HG03342 (cell line): ENCODE data around the gene MPZL2.

Source experiments
- ATAC-seq: cut with Tn5 transposase; IDR thresholded peaks from one replicate; pipeline ENCODE4 v1.9.1; 2021; ENCODE audit warnings: mild to moderate bottlenecking, moderate library complexity; ENCODE audit not compliant: unreplicated experiment

Gene MPZL2

DNA sequence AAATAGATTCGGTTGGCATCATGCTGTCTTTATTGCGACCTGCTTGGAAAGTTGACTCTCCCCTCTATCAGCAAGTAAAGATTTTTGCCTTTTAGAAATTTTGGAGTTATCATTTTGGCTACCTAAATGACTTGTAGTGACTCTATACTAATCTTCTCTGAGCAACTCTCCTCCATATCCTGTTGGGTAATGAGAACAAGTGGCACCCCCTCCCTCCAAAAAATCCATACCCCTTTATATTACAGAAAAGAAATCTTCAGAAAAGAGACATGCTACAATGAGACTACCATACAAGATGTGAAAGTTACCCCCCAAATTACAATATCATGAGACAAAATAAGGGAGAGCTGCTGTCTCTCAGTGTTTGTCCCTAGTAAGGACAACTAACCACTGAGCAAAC lies 40.5 kb downstream of the MPZL2 start:
- ATAC-seq: no peak

DNA sequence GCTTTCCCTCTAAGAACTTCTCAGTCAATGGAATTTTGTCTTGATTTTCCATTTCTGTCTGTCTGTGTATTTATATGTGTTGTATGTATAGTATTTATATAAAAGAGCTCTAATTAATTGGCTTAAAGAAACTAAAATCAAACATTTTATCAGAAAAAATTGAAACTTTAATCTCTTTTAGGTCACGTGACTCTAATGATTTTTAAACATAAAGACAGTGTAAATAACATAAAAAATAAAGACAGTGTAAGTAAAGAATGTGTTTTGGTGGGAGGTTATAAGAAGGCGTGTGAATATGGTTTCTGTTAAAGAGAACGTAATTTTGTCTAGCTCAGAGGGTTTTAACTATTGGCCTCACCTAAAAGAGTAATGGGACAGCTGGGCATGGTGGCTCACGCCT lies 41.7 kb downstream of the MPZL2 start:
- ATAC-seq: no peak

DNA sequence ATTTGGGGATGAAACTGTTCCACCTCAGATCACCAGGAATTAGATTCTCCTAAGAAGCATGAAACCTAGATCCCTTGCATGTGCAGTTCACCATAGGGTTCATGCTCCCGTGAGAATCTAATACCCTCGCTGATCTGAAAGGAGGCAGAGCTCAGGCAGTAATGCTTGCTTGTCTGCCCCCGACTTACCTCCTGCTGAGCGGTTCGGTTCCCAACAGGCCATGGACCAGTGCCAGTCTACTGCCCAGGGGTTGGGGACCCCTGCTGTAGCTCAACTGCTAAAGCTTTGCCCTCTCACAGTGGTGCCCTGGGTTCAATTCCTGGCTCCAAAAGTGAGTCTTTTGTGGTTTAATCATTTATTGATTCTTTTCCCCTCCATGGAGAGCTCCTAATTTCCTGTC lies 42.7 kb downstream of the MPZL2 start:
- no peak for ATAC-seq

DNA sequence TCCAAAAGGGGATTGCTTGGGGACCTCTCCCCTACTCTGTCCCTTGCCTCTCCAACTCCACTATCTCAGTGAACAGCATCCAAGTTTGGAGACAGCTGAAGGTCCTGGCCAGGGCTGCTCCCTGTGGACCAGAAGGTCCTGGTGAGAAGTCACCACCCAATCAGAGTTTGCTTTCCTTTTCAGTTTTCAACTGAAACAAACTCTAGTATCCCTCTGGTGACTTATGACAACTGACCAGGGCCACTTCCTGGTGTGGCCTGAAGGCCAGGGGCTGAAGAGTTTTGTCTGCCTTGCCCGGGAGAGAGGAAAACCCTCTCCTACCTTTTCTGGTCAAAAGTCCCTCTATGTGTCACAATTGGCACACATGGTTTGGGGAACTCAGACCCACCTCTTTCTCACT lies 44.4 kb downstream of the MPZL2 start:
- ATAC-seq: no peak

DNA sequence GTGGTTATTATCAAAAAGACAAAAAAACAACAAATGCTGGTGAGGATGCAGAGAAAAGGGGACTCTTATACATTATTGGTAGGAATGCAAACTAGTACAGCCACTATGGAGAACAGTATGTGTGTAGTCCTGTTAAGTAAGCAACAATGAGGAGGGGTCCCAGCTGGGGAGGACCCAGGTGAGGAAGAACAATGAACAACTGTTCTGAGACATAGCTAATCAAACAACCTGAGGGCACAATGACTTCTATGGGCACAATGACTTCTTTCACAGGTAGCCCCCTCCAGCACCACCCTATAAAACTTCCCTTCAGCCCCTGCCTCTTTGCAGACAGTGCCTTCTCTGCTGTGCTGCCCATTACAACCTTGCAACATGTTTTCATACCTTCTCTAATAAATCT lies 44.9 kb downstream of the MPZL2 start:
- no peak for ATAC-seq

DNA sequence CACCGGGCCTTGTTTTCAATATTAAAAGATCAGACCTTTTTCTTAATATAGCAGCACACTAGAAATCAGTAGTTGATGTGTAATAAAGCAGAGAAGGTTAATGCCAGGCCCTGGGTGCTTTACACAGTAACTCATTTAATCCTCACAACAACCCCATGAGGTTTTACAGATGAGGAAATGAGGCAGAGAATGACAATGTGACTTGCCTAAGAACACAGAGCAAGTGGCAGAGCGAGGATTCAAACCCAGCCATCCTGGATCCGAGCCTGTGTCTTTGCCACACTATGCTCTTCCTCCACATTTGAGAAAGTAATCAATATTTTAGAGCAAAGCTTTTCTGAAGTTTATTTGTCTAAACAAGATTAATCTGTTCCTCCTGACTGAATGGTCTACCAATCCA lies 46.5 kb downstream of the MPZL2 start:
- ATAC-seq: no peak

DNA sequence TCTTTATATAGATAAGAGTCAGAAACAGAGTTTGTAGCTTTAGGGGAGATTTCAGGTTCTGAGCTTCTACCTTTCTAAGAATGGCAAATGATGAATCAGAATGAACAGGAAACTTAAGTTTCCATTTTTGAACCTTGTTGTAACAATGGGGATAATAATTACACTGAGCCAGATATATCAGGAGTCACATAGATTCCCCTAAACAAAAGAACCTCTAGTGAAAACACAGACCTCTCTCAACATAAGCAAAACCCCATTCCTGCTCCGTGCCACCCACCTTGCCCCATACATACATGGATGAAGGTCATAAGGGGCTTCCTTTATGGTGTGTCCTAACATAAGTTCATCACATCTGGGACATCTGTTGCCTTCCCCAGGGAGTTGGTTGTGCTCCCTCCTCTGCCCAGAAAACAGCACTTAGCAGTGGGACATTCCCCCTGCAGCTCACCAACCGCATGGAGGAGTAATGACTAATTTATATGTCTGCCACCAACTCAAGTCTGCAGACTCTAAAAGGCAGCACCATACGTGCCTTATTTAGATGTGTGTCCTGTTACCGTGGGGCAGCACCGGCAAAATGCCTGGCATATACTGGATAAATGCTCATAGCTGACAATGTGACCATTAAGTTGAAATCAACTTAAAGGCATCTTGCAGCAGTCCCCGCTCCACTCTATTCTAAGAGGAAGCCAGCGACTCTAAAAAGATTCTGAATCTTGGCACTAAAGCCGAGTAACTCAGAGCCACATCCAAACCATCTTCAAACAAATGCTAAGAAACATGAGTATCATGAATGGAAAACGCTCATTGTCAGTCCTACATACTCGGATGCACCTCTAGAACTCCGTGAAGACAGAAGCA lies 47.2 kb downstream of the MPZL2 start:
- ATAC-seq: peak; percentile 42

DNA sequence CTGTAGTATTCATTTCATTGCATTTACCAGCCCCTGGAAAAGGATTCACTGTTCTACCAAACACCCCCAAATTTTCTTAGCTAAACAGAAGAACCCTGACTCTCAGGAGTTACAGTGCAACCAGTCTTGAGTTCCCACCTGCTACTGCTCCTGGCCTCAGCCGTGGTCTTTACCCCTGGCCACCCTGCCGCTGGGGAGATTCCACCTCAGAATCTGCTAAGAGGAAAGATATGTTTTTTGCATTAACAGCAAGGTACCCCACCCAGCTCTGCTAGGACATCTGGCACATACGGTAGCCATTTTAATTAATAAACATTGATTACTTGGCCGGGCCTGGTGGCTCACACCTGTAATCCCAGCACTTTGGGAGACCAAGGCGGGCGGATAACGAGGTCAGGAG lies 48.3 kb downstream of the MPZL2 start:
- no peak for ATAC-seq

DNA sequence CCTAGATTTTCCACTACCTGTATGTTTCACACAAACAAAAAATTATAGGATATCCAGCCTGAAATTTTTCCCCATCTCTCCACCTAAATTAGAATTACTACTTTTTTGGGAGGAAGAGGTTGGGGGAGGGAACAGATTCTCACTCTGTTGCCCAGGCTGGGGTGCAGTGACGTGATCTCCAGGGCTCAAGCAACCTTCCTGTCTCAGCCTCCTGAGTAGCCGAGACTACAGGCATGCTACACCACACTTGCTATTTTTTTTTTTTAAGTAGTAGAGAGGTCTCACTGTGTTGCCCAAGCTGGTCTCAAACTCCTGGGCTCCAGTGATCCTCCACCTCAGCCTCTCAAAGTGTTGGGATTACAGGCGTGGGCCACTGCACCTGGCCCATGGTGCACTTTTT lies 48.8 kb downstream of the MPZL2 start:
- no peak for ATAC-seq

DNA sequence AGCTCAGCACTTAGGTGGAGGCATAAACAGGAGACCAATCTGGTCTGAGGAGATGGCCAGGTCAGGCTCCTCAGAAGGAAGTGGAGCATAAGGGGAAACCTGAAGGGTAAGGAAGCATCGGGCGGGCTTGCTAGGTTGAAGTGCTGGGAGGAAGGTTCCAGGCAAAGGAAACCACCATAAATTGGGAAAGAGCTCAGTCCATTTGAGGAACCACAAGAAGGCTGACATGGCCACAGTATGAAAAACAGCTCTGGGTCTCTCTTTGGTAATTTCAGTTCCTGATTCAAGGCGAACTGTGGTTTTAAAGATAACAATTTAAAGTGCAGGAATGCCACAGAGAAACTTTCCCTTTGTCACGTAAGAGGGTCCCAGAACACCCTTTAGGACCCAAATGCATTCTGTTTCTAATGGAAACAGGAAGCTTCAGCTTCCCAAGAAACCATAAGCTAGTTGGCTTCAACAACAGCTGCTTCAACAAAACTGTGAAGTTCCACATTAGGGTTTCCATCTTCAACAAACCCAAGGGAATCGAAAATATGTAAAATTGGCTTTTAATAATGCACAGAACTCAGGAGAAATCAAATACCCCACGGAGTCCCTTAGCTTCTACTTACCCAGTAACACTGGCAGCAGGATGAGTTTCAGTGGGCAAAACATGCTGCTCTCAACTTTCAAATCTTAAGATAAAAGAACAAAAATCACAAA lies 49.7 kb downstream of the MPZL2 start:
- ATAC-seq: no peak

DNA sequence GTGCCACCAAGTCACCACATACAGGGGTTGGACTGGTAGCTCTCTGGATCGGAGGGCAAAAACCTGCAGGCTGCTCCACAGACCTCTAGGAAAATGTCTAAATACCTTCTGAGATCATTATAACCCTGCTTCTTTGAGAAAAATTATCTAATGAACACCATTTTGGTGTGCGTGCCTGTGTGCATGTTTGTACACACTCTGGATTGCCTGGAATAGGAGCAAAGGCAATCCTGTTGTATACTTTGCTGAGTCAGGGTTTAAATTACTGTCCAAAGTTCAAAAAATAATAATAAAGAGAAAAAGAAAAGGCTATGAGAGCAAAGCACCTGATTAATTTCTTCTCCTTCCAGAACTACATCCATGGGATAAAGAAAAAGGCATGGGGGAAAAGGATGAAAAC lies 50.3 kb downstream of the MPZL2 start:
- no peak for ATAC-seq

DNA sequence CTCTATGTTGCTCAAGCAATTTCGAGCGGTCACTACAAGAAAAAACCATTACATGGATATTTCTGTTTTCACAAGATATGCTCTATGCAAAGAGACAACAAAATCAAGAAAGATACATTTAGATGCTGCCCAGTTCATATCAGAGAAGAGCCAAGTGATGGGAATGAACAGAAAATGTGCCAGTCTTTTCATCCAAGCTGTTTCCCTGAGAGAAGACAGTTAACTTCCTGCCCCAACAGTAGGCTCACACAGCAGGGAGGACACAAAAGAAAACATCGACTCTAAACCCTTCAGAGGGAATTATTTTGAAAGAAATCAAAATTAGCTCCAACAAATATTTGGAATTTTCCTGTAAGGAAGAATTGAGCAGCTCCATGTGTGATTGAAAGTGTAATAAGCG lies 50.9 kb downstream of the MPZL2 start:
- ATAC-seq: no peak

DNA sequence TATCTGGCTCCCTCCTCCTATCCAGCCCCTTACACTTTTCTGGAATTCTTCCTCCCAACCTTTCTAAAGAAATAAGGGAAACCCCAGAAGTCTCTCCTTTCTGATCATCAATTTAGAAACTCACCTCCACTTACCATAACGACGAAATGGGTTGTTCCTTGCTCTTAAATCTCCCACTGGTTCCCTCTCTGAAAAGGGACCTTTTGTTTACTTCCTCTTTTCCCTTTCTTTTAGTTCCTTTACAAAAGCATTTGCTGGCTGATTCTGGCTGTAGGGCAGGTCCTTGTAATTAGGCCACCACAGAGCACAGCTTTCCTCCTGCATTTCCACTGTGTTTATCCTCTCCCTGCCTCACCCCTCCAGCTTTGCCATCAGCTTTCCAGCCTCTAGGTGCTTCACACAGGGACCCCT lies 51.3 kb downstream of the MPZL2 start:
- no peak for ATAC-seq

DNA sequence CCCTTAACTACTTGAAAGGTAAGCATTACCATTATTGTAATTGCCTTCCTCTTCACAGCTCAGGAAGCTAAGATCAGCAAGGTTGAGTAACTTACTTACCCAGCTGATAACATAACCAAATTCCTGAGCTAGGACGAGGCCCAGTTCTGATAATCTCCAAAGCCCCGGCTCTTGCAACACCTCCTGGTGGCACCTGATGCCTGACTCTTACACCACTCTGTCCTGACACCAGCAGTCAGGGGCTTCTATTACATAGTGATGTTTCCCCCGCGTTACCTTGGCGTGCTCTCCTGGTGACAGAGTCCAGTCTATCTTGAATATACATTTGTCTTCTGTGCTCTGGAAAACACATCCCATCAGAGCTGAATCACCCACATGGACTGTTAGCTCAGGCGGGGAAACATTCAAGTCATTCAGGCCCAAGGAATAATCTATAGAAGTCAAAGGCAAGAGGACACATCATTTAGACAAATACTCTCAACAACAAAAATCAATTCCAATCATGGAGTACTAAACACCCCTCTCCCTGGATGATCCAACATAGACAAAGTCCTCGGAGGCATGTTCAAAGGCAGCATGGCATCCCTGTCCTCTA lies 51.9 kb downstream of the MPZL2 start:
- no peak for ATAC-seq

DNA sequence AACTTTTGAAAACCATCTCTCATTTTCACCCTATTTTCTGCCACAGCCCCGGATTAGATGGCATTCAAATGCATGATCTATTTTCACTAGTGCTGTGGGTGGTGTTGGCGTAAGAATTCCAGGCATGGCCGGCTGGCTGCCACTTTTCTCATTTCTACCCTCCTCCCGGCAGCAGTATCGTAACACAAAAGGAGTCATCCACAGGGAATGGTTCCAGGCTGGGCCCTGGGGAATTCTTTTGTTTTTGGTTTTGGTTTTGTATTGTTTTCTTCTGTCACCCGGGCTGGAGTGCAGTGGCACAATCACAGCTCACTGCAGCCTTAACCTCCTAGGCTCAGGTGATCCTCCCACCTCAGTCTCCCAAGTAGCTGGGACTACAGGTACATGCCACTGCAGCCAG lies 53.1 kb downstream of the MPZL2 start:
- no peak for ATAC-seq

DNA sequence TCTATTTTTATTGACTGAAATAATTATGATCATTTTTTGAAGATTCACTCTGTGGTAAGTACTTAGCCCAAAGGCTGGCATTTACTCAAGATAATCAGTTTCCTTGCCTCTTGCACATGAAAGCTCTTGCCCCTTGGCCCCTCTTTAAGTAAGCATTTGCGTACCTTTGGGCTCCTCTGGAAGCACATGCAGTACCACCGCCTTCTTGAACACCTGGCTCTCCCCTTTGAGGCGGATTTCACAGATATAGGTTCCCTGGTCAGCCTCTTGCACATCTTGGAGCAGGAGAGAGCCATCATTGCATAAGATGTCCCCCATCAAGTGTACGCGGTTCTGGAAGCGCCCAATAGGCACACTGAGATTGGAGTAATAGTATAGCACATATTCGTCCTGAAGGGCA lies 53.8 kb downstream of the MPZL2 start:
- no peak for ATAC-seq

DNA sequence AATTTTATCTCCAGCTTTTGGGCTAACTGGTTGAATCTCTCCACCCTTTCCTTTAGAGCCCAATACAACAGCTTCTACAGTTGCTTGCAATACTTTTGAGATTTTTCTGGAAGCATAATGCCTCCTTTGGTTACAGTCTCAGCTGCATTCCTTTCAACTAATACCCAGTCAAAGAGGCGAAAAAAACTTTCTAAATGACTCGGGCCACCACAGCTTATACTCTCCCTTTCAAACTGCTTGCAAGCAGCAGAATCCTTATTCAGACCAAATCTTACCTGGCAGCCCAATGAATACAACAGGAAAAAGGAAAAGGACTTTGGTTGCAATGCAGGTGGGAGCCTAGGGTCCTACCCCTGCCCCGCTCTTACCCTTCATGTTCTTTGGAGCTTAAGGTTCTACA lies 55.1 kb downstream of the MPZL2 start:
- no peak for ATAC-seq

DNA sequence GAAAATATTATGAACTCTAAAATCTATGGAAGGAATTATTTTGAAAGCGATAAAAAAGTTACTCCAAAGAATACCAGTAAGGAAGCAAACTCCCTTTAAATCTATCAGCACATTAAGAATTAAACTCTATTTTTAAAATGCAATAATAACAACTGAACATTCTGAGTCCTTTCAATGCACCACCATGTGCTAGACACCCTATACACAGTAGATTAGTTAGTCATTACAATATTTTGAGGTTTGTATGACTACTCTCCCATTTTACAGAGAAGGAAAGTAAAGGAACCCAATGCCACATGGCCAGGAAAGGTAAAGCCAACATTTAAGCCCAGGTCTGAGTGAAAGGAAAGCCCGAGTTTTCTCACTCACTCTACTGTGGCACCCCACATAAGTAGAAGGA lies 57.0 kb downstream of the MPZL2 start:
- ATAC-seq: no peak

DNA sequence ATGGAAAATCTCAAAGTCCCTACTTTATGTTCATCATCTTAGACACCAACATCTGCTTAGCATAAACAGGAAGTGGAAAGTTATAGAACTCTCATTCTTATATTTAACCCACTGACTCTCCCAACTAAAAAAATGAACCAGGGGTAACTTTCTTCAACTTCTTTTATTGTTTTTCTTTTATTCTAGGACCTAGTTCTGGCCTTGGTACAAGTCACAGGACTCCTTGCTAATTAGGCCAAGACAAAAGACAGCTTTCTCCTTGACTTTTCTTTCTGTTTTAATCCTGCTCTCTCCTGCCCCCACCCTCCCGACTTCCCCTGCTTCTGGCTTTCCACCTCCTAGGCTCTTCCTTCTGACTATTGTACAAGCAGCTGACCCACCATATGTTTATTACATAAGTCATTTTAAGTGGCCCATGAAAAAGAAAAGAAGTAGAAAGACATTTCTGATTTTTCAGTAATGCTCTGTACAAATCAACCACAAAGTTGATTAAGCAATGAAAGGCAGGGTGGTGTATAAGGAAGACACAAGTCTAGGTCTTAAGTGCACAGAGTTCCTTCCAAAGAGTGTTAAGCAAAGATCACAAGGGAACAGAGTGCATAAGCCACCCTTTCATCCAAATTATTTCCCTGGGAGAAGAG lies 57.6 kb downstream of the MPZL2 start:
- ATAC-seq: no peak

DNA sequence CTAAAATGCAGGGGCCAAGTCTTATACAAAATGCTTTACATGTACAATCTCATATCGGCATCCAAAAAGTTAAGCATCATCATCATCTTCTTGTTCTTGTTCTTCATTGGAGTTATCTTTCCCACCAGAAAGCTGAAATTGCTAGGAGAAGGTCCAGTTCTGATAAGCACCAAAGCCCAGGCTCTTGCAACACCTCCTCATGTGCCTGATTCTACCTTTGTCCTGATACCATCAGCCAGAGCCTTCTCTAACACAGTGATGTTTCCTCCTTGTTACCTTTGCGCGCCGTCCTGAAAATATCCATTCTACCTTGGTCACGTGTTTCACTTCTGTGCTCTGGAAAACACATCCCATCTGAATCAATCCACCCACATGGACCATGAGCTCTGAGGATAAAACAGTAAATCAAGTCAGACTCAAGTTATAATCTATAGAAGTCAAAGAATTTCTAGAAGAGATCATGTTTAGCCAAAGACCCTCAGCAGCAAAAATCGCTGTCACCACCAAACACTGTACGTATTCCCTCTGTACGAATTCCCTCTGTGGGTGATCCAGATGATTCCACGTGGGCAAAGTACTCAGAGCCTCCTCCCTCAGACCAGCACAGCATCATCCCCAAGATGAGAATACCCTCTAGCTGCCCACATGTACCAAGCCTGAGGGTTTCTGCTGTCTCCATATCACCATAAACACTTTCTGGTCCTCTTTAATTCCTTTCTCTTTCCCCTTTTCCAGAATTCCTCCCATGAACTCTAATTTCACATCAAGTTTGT lies 58.3 kb downstream of the MPZL2 start:
- ATAC-seq: no peak
